HG03139 (cell line): ENCODE measurements around the gene TMBIM1.

Source experiments
- ATAC-seq: cut with Tn5 transposase; IDR thresholded peaks from one replicate; pipeline ENCODE4 v1.9.1; 2021; ENCODE audit not compliant: unreplicated experiment

Gene TMBIM1

GRCh38 chr2:218292048-218293014 lies at the start of gene TMBIM1:
TSS of gene TMBIM1 (minus strand) at chr2:218292503. CDS start at chr2:218282141, 10,362 bp downstream.
- ATAC-seq, result peak; percentile 54

GRCh38 chr2:218341381-218341780 lies 49.1 kb upstream of the TMBIM1 start:
- ATAC-seq, result no peak

- ATAC-seq, result no peak
Measured at GRCh38 chr2:218340656-218341055, 48.4 kb upstream of the TMBIM1 start.

- no peak for ATAC-seq
Measured at GRCh38 chr2:218334531-218334930, 42.2 kb upstream of the TMBIM1 start.

- ATAC-seq, result no peak
Measured at GRCh38 chr2:218332920-218333645, 40.8 kb upstream of the TMBIM1 start.

- no peak for ATAC-seq
Measured at GRCh38 chr2:218332288-218332687, 40.0 kb upstream of the TMBIM1 start.

- no peak for ATAC-seq
Measured at GRCh38 chr2:218331745-218332144, 39.4 kb upstream of the TMBIM1 start.

- peak; percentile 37 for ATAC-seq
Measured at GRCh38 chr2:218329826-218330593, 37.7 kb upstream of the TMBIM1 start.

GRCh38 chr2:218329027-218329825 lies 36.9 kb upstream of the TMBIM1 start:
- peak; percentile 26 for ATAC-seq

GRCh38 chr2:218328294-218328693 lies 36.0 kb upstream of the TMBIM1 start:
- ATAC-seq, result no peak

- ATAC-seq, result no peak
Measured at GRCh38 chr2:218327451-218328210, 35.3 kb upstream of the TMBIM1 start.

GRCh38 chr2:218326315-218326714 lies 34.0 kb upstream of the TMBIM1 start:
- ATAC-seq, result no peak

GRCh38 chr2:218325566-218326160 lies 33.4 kb upstream of the TMBIM1 start:
- ATAC-seq, result no peak

GRCh38 chr2:218323526-218324472 lies 31.5 kb upstream of the TMBIM1 start:
- ATAC-seq, result no peak

- peak; percentile 49 for ATAC-seq
Measured at GRCh38 chr2:218322768-218323525, 30.6 kb upstream of the TMBIM1 start.

GRCh38 chr2:218320704-218321336 lies 28.5 kb upstream of the TMBIM1 start:
- no peak for ATAC-seq

- ATAC-seq, result no peak
Measured at GRCh38 chr2:218319813-218320365, 27.6 kb upstream of the TMBIM1 start.
